DMS79 treated with DMSO at 0.1 percent for 48 hours (cell line): ENCODE results near the gene F10.
"Not testable (repeated sequence)": the region's sequence is repeated elsewhere in the genome, so short reads cannot be mapped to it uniquely, and the experiment has no call there.

Experiments
- DNase-seq: peaks from one replicate; lab custom pipeline; 2025; lab: John Stamatoyannopoulos, UW

F10 gene

GRCh38 chr13:113102302-113102701, 20.3 kb upstream of the F10 start:
- DNase-seq, result not testable (repeated sequence)

- DNase-seq, result no peak
Observed at GRCh38 chr13:113102727-113103126, 19.9 kb upstream of the F10 start.

- DNase-seq, result no peak
Observed at GRCh38 chr13:113103646-113104045, 19.0 kb upstream of the F10 start.

GRCh38 chr13:113105032-113105920, 17.3 kb upstream of the F10 start, which contains the start of gene F7:
Gene F7, plus strand, starts transcription at chr13:113105791. Its CDS starts 51 bp downstream, at chr13:113105842.
- peak; percentile 51 for DNase-seq

- no peak for DNase-seq
Observed at GRCh38 chr13:113105921-113106452, 16.6 kb upstream of the F10 start.

GRCh38 chr13:113106711-113107351, 15.8 kb upstream of the F10 start:
- DNase-seq, result no peak

GRCh38 chr13:113108521-113108920, 14.1 kb upstream of the F10 start:
- DNase-seq, result not testable (repeated sequence)

- no peak for DNase-seq
Observed at GRCh38 chr13:113109151-113110047, 13.2 kb upstream of the F10 start.

- peak; percentile 54 for DNase-seq
Observed at GRCh38 chr13:113110048-113110851, 12.3 kb upstream of the F10 start.

- DNase-seq, result no peak
Observed at GRCh38 chr13:113110852-113111315, 11.7 kb upstream of the F10 start.

GRCh38 chr13:113111821-113112220, 10.8 kb upstream of the F10 start:
- not testable (repeated sequence) for DNase-seq

GRCh38 chr13:113112475-113112874, 10.1 kb upstream of the F10 start:
- DNase-seq, result not testable (repeated sequence)

GRCh38 chr13:113112893-113113845, 9.4 kb upstream of the F10 start:
- no peak for DNase-seq

- DNase-seq, result no peak
Observed at GRCh38 chr13:113113846-113114271, 8.7 kb upstream of the F10 start.

- no peak for DNase-seq
Observed at GRCh38 chr13:113114511-113115362, 7.9 kb upstream of the F10 start.

GRCh38 chr13:113115363-113116205, 7.0 kb upstream of the F10 start:
- DNase-seq, result no peak

- DNase-seq, result no peak
Observed at GRCh38 chr13:113116206-113116800, 6.3 kb upstream of the F10 start.
